NCI-H1930 (cell line): ENCODE measurements around the gene VGLL4.
"Not testable (repeated sequence)": the region's sequence is repeated elsewhere in the genome, so short reads cannot be mapped to it uniquely, and the experiment has no call there.

ENCODE experiments used
- DNase-seq, 2 experiments: peaks; one replicate each; lab custom pipeline; 2025; lab: John Stamatoyannopoulos, UW

The VGLL4 gene

DNA sequence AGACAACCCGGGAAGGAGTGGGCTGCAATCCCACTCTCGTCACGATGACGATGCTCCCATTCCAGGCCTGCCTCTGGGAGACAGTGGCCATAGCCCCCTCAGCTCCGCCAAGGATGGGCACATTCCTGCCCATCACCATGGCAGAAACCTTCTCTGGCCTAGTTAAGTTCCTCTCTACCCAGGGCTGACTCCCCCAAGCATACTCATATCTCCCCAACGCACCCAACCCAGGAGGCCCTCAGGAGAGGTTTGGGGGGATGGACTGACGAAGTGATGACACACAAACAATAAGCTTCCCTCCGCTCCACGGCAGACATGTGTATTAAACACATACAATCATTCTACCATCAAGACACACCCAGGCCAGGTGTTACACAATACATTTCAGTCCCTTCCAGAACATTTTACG, 60.1 kb downstream of the VGLL4 start:
- DNase-seq, result no peak

DNA sequence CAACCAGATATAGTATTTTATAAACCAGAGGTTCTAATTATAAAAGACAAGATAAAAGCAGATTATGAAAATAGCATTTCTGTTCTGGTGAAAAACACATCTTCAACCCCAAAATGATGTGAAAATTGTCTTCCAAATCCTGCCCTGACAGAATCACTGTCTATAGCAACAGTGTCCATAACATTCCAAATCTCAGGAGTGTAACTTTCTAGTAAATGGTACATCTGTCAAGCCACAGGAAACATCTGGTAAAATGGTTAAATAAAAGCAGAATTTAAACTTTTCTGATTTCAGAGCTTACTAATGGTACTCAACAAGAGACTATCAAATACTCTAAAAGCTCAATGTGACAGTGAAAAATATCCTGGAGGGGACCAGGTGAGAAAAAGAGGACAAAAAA, 60.5 kb downstream of the VGLL4 start:
- no peak for DNase-seq

DNA sequence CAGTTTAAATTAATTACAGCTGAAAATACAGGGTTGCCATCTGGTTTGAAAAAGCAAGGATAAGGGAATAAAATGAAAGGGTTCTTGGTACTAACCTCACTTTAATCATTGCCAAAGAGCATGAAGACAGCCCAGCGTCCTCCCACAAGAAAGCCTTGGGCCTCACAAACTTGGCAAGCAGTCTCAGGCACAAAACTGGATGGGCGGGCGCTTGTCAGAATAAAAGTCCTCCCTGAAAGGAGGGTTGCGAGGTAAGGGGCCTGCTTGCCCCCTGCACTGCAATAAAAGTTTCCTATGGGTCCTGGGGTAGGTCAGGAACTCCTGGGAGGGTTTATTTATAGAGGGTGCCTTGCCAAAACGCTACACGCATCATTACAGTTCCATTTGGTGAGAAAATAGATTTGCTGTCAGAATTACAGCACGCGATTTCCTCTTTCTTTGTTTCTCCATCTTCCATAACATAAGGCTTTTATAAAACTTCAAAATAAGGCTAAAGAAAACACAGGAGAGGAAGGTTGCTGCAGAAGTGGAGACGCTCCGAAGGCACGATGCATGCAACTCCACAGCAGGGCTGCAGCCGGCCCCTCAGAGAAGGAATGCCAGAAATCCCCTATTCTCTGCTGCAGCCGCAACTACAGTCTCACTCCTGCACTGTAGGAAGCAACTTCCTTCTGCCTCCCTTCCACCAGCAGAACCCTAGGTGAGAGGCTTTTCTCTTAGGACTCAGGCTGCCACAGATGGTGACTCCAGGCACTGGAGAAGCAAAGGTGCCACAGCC, 61.3 kb downstream of the VGLL4 start:
- DNase-seq, result no peak

DNA sequence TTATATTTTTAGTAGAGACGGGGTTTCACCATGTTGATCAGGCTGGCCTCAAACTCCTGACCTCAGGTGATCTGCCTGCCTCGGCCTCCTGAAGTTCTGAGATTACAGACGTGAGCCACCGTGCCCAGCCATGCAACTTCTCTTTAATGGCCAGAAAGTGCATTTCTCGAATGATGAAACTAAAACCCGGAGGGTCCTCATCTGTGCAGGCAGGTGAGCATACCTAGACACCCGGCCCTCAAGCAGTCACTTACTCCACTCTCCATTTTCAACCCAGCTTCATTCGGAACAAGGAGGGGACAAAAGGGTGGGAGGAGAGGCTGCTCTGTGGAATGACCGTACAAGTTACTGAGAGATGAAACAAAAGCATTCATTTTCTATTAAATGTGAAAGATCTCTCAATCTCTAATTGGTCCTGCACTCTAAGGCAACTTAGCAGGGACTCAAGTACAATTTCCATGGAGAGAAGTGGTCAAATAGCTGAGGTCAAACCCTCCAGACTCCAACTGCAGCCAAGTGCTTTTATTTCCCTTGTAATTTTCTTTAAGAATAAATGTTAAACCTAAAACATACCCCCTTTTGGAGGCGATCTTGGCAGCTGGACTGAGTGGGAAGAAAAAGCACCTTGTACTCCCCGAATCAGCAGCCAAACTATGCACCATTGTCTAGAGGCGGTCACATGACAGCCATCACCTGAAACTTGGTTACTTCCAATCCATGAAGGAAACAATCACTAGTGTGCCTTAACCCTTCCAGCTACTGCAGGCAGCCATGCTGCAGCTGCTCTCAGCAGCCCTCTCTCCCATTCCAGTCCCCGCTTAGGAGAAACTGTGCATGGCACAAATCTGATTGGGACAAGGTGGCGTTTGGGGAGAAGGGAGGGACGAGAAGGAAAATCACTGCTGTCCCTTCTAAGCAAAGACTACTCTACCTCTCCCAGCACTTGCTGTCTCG, 62.2 kb downstream of the VGLL4 start:
- no peak for DNase-seq

DNA sequence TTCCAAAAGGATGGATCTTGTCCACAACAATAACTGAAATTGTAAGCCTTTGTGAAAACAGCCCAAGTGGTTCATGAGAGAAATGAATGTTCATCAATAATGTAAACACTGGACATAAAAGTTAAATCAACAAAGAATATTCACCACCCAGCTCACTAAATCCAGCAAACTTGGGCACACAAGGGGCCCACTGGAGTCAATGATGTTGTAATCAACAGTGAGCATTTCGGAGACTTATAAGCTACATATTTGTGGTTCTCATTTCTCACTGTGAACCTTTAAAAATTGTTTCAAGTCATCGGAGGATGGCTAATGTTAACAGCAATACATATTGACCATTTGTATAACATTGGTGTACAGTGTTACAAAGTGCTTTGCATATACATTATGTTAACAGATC, 63.1 kb downstream of the VGLL4 start:
- DNase-seq, result no peak

DNA sequence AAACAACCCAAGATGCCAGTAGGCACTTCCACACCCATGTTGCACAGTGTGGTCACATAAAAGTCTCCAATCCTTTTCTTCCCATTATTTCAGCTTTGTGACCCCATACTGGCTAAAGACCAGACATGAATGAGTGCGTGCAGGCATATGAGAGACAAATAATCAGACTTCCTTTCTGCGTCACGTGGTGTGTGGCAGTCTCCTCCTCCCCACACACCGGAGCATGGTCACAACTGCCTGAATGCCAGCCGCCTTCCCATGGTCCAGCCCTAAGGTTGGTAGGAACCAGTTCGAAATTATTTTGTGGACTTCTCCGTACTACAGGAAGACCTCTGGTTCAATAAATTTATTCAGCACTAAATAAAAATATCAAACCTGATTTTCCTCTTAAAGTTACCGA, 65.5 kb downstream of the VGLL4 start:
- no peak for DNase-seq

DNA sequence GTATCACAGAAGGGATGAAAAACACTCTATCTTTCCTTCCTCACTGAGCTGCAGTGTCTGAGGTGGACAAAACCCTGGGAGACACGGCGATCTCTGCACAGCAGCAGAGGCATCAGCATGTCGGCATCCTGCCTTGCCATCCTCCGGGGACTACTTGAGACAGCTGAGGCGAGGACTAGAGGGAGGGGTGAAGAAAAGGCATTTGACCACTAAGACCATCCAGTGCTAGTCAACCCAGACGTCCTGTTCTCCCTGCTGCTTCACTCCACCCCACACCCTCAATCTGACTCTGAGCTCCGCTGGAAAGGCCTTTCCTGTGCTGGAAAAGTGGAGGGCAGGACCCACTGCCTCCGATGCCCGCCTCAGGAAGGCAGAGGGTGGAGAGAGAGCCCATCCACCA, 67.3 kb downstream of the VGLL4 start:
- DNase-seq, result no peak

DNA sequence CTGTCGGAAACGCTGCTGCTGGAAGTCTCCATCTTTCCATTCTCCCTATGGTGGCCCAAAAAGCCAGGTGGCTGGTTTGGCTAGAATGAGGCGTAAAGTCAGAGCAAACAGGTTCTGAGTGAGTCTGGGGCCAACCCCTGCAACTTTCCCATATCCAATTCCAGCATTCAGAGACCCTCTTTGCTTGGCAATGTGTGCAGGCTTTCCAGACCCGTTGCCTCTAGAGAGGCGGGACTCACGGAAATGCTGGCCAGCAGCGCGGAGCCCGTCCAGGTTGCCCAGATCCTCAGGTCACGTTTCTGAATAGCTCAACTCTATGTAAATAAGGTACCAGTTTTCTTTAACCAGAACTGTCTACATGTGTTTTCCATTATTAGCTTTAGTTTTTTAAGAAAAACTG, 68.0 kb downstream of the VGLL4 start:
- DNase-seq, result no peak

DNA sequence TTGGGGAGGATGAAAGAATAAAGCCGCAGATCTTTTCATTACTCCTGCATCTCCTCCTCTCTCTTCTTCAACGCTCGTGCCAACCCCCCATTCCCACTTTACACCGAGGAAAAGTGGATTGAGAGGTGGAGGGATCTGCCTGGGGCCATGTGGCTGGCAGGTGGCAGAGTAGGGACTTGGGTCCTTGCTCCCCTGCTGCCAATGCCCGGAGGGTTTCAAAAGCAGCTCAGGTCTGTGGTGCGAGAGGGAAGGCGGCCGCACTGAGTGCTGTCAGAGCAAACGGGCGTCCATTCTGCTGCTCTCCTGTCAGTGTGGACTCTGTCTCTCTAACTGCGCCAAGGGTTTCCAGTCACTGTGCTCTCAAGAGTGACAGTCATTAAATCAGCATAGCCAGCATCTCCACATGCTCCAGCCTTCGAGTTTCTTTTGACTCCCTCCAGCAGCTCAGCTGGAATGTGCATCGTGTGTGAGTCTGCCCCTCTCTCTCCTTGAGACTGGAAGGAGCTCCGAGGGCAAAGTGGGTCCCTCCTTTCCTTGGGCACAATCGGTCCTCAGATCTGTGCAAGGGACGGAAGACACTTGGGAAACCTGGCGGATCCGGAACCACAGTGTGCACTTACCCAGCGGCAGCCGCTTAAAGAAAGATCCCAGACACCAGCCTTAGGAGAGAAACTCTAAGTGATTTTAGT, 68.6 kb downstream of the VGLL4 start:
- DNase-seq, result no peak

DNA sequence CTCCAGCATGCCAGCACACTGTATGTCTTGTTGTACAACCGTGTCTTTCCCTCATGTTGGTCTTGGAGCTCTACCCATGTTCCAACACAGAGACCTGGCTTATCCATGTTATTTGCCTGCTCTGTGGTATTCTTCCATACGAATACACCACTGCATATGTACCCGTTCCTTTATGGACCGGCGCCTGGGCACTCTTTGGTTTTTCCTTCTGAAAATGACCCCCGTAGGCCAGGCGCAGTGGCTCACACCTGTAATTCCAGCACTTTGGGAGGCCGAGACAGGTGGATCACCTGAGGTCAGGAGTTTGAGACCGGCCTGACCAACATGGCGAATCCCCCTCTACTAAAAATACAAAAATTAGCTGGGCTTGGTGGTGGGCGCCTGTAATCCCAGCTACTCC, 71.1 kb downstream of the VGLL4 start:
- not testable (repeated sequence) for DNase-seq

DNA sequence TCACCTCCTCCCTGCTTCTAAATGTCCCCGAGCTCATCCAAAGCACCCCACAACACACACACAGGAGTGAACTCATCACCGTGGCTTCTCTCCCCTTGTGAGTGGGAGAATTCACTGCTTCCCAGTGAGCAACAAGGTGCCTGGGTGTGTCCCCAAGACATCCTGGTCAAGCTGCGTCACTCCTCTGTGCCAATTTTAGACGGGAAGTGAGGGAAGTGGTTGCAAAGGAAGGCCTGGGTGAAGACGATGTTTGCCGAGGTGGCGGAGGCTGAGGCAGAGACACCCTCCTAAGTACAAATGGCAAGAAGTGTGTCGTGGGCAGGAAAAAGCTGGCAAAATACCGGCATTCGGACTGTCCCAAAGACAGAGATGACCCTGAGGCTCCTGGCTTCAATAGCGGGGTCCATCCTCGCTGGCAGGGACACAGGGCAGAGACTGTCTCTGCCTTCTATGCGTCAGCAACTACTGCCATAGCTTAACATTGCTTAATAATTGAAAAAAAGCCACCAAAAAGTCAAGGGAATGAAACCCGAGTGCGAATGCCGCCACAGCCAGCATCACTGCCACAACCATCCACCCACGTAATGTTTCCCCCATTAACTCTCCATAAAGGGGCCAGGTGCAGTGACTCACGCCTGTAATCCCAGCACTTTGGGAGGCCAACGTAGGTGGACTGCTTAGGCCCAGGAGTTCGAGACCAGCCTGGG, 72.8 kb downstream of the VGLL4 start:
- no peak for DNase-seq

DNA sequence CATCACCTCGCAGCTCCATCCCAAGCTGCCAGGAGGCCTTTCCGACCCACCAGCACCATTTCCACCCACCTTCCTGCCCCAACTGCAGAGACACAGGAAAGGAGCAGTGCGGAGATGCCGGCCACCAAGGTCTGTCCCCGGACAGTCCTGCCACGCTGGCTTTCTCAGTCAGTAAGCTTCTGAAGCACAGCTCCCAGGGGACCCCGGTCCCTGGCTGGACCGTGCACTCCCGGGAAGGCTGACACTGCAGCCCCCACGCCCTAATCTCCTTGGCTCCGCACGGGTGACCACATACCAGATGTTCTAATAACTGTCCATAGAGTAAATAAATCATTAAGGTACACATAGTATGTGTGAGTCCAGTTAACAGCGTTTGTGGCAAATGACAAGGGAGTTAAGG, 73.5 kb downstream of the VGLL4 start:
- DNase-seq, result no peak

DNA sequence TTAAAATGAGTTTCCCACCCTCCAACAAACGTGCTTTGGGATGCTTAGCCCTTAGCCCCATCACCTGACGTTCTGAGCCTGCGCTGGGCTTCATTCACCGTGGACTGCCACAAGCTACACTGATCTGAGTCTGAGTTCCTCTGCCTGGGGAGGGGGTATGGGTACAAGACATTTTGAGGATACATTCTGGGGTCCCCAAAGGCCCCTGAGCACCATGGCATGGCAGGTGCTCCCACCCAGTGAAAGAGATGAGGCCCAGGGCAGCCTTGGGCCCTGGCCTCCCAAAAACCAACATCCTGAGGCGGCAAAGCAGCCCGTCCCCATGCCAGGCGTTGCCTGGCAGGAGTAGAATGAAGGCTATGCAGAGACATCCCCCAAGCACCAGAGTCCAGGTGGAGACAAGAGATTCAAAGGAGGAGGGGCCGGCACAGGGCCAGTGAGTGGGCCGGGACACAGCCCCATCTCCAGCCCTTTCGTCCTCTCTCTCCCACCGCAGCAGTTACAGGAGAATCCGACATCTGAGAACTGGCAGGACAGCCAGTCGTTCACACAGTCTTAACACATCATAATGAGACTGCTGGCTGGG, 74.5 kb downstream of the VGLL4 start:
- no peak for DNase-seq

DNA sequence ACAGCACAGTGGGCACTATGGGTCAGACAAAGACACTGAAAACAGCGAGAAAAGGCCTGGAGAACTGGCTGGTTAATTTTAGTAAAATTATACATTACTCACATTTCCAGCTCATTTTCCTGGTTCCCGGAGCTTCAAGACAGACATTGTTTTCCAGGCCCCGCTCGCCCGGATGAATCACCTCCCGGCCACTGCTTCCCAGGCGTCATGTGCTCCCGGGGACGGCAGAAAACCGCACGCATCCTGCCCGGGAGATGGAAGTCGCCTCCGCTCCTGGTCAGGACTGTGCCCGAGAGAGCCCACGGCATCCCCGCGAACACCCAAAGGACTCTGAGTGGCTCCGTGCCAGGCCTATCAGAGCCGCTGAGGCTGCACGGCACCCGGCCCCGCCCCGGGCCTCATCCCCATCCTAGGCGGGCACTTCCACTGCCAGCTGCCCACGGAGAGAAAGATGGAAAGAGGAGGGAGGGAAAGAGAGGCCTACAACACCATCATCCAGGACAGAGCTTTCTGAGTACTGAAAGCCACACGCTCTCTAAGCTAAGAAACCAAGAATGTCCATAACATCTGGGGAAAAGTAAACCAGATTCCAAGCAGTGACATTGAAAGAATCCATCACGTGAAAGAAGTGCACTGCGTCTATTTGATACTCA, 75.1 kb downstream of the VGLL4 start:
- DNase-seq, result no peak

DNA sequence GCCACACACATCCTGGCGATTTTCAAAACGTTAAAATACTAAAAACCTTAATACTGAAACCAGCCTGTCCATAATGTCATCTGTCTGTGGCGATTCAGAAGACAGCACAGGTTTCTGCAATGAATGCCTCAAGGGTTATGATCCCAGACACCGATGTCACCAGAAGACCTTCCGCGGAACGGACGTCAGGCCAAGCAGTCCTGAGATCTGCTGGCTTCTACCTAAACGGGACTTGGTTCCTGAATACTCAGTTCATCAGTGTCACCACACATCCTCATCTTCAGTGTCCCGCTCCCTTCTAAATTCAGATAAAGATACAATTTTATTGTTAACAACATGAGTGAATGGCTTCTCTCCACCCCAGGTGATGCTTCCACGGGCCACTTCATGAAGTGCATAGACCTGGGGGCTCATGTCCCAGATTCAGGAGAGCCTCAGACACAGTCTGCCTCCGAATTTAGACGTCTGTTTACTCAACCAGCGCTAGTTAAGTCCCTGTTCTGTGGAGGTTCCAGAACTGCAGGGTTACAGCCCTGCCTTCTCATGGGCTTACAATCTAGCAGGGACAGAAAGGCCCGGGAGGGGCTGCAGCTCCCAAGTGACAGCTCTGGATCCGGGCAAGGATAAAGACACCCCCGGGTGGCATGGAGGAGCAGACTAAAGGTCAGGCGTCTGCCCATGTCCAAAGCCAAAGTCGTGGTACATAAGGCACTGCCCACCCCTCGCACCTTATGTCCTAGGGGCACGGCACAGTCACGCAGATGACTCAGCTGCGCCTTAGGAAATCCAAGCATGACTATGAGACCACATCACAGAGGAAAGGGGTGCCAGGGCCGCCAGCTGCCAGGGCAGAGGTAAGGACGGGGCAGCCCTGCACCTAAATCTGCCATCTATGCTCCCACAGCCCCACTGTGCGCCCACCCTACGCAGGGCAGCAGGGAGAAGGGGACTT, 75.9 kb downstream of the VGLL4 start:
- no peak for DNase-seq

DNA sequence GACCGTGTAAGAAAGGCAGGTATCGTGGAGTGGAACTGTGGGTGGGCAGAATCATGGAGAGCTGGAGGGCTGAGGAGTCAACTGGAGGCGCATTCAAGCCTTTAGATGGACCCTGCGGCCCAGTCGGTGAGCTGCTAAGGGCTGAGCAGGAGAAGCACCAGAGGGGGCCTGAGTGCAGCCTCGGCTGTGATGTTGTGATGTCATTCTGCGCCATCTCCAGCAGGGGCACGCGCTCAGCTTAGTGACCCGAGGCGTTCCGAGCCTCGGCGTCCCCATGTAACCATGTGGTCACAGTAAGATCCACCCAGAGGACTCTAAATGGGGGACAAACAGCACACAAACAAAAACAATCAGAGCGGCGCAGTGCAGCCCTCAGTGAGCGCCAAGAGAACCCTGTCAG, 76.8 kb downstream of the VGLL4 start:
- DNase-seq, result no peak

DNA sequence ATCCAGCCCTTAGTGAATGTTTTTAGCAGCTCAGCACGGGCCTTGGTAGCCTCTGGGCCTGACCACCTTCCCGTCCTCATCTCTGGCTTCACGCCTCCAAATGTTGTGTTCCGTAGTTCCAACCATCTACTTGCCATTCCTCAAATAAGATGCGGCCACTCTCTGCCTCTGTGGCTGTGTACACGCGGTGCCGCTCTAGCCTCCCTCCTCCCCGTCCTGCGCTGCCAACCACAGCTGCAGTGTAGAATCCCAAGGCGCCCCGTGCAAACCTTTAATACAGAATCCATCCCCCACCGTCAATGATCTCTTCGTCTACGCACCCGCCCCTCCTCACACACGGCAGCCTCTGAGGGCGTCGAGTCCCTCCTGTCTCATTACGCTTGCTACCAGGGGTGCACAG, 77.2 kb downstream of the VGLL4 start:
- DNase-seq, result no peak

DNA sequence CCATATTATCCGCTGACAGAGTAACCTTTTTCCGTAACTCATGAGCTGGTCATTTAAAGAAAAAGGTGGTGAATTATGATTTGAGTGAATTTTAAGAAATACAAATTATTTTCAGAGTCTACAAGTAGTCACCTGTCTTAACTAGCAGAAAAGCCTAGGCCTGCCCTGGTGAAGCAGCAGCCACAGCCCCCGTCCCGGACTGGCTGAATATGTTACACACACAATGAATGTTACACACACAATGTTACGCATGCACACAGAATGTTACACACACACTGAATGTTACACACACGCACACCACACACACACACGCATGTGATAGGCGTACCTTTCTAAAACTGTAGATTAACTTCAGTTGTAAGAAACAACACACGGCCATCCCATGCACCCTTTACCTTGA, 77.8 kb downstream of the VGLL4 start:
- DNase-seq, result no peak

DNA sequence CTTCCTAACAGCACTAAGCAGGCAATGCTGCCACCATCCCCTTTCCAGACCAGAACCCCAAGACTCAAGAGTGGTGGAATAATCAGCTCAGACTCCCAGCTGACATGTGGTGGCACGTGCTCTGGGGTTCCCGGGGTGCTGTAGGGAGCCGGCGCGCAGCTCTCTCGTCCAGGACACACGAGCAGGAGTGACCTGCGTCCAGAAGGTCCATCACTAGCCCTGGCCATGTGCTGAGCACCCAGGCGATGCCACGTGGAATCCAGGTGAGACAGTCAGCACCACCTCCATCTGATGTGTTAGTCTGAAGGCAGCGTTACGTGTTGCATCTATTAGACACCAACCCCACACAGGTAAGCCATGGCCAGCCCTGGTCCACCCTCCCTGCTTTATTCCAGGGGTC, 78.2 kb downstream of the VGLL4 start:
- no peak for DNase-seq

DNA sequence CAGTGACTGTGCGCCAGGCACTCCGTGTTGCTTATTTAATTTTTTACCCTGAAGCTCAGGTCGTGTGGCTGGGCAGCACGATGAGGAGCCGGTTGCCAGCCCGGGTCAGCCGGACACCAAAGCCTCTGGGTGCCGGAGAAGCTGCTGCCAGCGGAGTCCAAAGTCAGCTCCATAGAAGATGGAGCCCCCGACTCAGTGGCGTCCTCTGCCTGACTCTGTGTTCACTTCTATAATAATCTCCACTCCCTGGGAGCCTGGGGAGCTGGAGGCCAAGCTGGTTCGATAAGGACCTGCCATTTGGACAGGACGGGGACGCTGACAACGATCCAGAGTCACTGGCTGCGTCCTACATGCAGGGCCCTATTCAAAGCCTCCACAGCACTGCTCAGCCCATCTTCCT, 78.6 kb downstream of the VGLL4 start:
- DNase-seq, result no peak
